Immature natural killer cell (primary cell): ENCODE results near the gene FAM53A. TPM values are rescaled to one million over a fixed set of nuclear protein-coding genes. Genes with fewer than 3 reads are reported as not detected.

Experiments
- DNase-seq, 3 donors: peaks; one replicate each; pipeline ENCODE4 v3.0.0; 2022; ENCODE audit warnings: mixed read lengths in 1 of 3
- H3K27ac Mint-ChIP-seq, 6 donors: one replicate each; pipeline ENCODE4 v1.8.0; 2020; ENCODE audit warnings: mixed read lengths in 6 of 6, mild to moderate bottlenecking in 5 of 6, inconsistent platforms in 4 of 6, moderate library complexity in 3 of 6
- H3K27me3 Mint-ChIP-seq, 3 donors: one replicate each; pipeline ENCODE4 v1.8.0; 2020 to 2021; ENCODE audit warnings: low read depth in 3 of 3, mild to moderate bottlenecking in 3 of 3, mixed read lengths in 3 of 3, moderate library complexity in 3 of 3, inconsistent platforms in 1 of 3
- H3K36me3 Mint-ChIP-seq, 3 donors: one replicate each; pipeline ENCODE4 v1.8.0; 2020; ENCODE audit warnings: mixed read lengths in 3 of 3, inconsistent platforms in 2 of 3, mild to moderate bottlenecking in 2 of 3
- H3K4me1 Mint-ChIP-seq, 2 donors: one replicate each; pipeline ENCODE4 v1.8.0; 2020; ENCODE audit warnings: inconsistent platforms in 2 of 2, mild to moderate bottlenecking in 2 of 2, mixed read lengths in 2 of 2, moderate library complexity in 1 of 2
- H3K4me3 Mint-ChIP-seq, 5 donors: one replicate each; pipeline ENCODE4 v1.8.0; 2020; ENCODE audit warnings: mild to moderate bottlenecking in 5 of 5, mixed read lengths in 5 of 5, inconsistent platforms in 3 of 5, moderate library complexity in 3 of 5
- H3K9me3 Mint-ChIP-seq, 6 donors: one replicate each; pipeline ENCODE4 v1.8.0; 2020; ENCODE audit warnings: mild to moderate bottlenecking in 6 of 6, mixed read lengths in 6 of 6, inconsistent platforms in 4 of 6, moderate library complexity in 3 of 6
- polyA plus RNA-seq, 3 donors: library from polyadenylated mRNA; unstranded; fragments of 300-500 nt; fragmentation: Illumina TruSeq; gene quantifications; one replicate each; pipeline ENCODE4 v1.2.3, GENCODE V29; 2021

FAM53A gene
- polyA plus RNA-seq, 3 donors from 2014 or later = 0.38 to 2.6 (median 0.83) TPM

- no peak for DNase-seq
These were observed 28.0 kb downstream of the FAM53A start for GRCh38 chr4:1656132-1656531.

GRCh38 chr4:1655676-1656075 is 28.4 kb downstream of the FAM53A start:
- Mint-ChIP-seq H3K4me1 (no peaks in the 10 kb centered on the region), H3K27me3 (peaks cover 0 to 2% (median 1%) of the 10 kb centered on the region in 3 donors), H3K27ac (no peak overlapping the region), H3K4me3 (no peak overlapping the region), H3K36me3 (no peaks in the 10 kb centered on the region), H3K9me3 (no peaks in the 10 kb centered on the region)
- DNase-seq = no peak

More at GRCh38 chr4:1656132-1656531, 28.0 kb downstream of the FAM53A start:
- H3K27ac Mint-ChIP-seq = peak overlapping the region in 1 of 6 donors; percentile 76
- no peaks in the 10 kb centered on the region for H3K9me3 Mint-ChIP-seq
- H3K4me1 Mint-ChIP-seq = no peaks in the 10 kb centered on the region
- no peaks in the 10 kb centered on the region for H3K36me3 Mint-ChIP-seq
- no peak overlapping the region for H3K4me3 Mint-ChIP-seq
- peaks cover 0 to 2% (median 1%) of the 10 kb centered on the region in 3 donors for H3K27me3 Mint-ChIP-seq

GRCh38 chr4:1655081-1655480 is 29.0 kb downstream of the FAM53A start:
- Mint-ChIP-seq H3K4me1 (no peaks in the 10 kb centered on the region), H3K36me3 (no peaks in the 10 kb centered on the region), H3K9me3 (no peaks in the 10 kb centered on the region), H3K27me3 (peaks cover 0 to 2% (median 1%) of the 10 kb centered on the region in 3 donors), H3K4me3 (no peak overlapping the region), H3K27ac (no peak overlapping the region)
- DNase-seq = no peak

- DNase-seq = no peak
These were observed 29.7 kb downstream of the FAM53A start for GRCh38 chr4:1654216-1654955.

GRCh38 chr4:1653776-1654175 is 30.3 kb downstream of the FAM53A start:
- H3K4me1 Mint-ChIP-seq = no peaks in the 10 kb centered on the region
- DNase-seq = no peak
- H3K27ac Mint-ChIP-seq = no peak overlapping the region
- no peaks in the 10 kb centered on the region for H3K9me3 Mint-ChIP-seq
- no peak overlapping the region for H3K4me3 Mint-ChIP-seq
- no peaks in the 10 kb centered on the region for H3K36me3 Mint-ChIP-seq
- H3K27me3 Mint-ChIP-seq = peaks cover 0 to 2% (median 1%) of the 10 kb centered on the region in 3 donors

More at GRCh38 chr4:1654216-1654955, 29.7 kb downstream of the FAM53A start:
- no peak overlapping the region for H3K27ac Mint-ChIP-seq
- no peak overlapping the region for H3K4me3 Mint-ChIP-seq
- H3K4me1 Mint-ChIP-seq = no peaks in the 10 kb centered on the region
- H3K27me3 Mint-ChIP-seq = peaks cover 0 to 2% (median 1%) of the 10 kb centered on the region in 3 donors
- H3K9me3 Mint-ChIP-seq = no peaks in the 10 kb centered on the region
- H3K36me3 Mint-ChIP-seq = no peaks in the 10 kb centered on the region

GRCh38 chr4:1652088-1652487 is 32.0 kb downstream of the FAM53A start:
- Mint-ChIP-seq H3K9me3 (no peaks in the 10 kb centered on the region), H3K4me3 (no peak overlapping the region), H3K36me3 (no peaks in the 10 kb centered on the region)

GRCh38 chr4:1651609-1652008 is 32.5 kb downstream of the FAM53A start:
- Mint-ChIP-seq H3K27ac (no peak overlapping the region), H3K9me3 (no peaks in the 10 kb centered on the region), H3K36me3 (no peaks in the 10 kb centered on the region), H3K4me1 (peaks cover 0 to 1% of the 10 kb centered on the region in 2 donors), H3K4me3 (no peak overlapping the region), H3K27me3 (peaks cover 0 to 2% (median 1%) of the 10 kb centered on the region in 3 donors)
- DNase-seq = no peak

More at GRCh38 chr4:1652088-1652487, 32.0 kb downstream of the FAM53A start:
- Mint-ChIP-seq H3K4me1 (peaks cover 0 to 1% of the 10 kb centered on the region in 2 donors), H3K27me3 (peaks cover 0 to 2% (median 1%) of the 10 kb centered on the region in 3 donors), H3K27ac (no peak overlapping the region)
- no peak for DNase-seq

GRCh38 chr4:1648962-1649361 is 35.2 kb downstream of the FAM53A start:
- DNase-seq = no peak
- peak overlapping the region in 1 of 6 donors; percentile 64 for H3K27ac Mint-ChIP-seq
- H3K9me3 Mint-ChIP-seq = no peaks in the 10 kb centered on the region
- peaks cover 0 to 1% (median under 1%) of the 10 kb centered on the region in 3 donors for H3K27me3 Mint-ChIP-seq
- H3K36me3 Mint-ChIP-seq = no peaks in the 10 kb centered on the region
- H3K4me3 Mint-ChIP-seq = no peak overlapping the region
- peaks cover 0 to 1% of the 10 kb centered on the region in 2 donors for H3K4me1 Mint-ChIP-seq

GRCh38 chr4:1647432-1647831 is 36.7 kb downstream of the FAM53A start:
- Mint-ChIP-seq H3K4me1 (peaks cover 0 to 1% of the 10 kb centered on the region in 2 donors), H3K4me3 (no peak overlapping the region), H3K36me3 (no peaks in the 10 kb centered on the region), H3K27me3 (peaks cover 0 to 1% (median 0%) of the 10 kb centered on the region in 3 donors), H3K9me3 (no peaks in the 10 kb centered on the region), H3K27ac (peak overlapping the region in 1 of 6 donors; percentile 35)
- no peak for DNase-seq

GRCh38 chr4:1646690-1647089 is 37.4 kb downstream of the FAM53A start:
- DNase-seq = no peak
- Mint-ChIP-seq H3K4me1 (peaks cover 0 to 1% of the 10 kb centered on the region in 2 donors), H3K27ac (no peak overlapping the region), H3K27me3 (peaks cover 0 to 1% (median 0%) of the 10 kb centered on the region in 3 donors), H3K9me3 (no peaks in the 10 kb centered on the region), H3K4me3 (no peak overlapping the region), H3K36me3 (no peaks in the 10 kb centered on the region)

- H3K36me3 Mint-ChIP-seq = no peaks in the 10 kb centered on the region
- H3K27me3 Mint-ChIP-seq = no peaks in the 10 kb centered on the region
- no peak overlapping the region for H3K27ac Mint-ChIP-seq
- peaks cover 0 to 1% of the 10 kb centered on the region in 2 donors for H3K4me1 Mint-ChIP-seq
- DNase-seq = no peak
- no peak overlapping the region for H3K4me3 Mint-ChIP-seq
- H3K9me3 Mint-ChIP-seq = no peaks in the 10 kb centered on the region
These were observed 39.0 kb downstream of the FAM53A start for GRCh38 chr4:1644891-1645657.

GRCh38 chr4:1643971-1644735 is 40.0 kb downstream of the FAM53A start:
- Mint-ChIP-seq H3K9me3 (no peaks in the 10 kb centered on the region), H3K27me3 (no peaks in the 10 kb centered on the region), H3K36me3 (no peaks in the 10 kb centered on the region), H3K4me3 (no peak overlapping the region), H3K4me1 (peaks cover 0 to 1% of the 10 kb centered on the region in 2 donors), H3K27ac (no peak overlapping the region)
- no peak for DNase-seq

- Mint-ChIP-seq H3K36me3 (no peaks in the 10 kb centered on the region), H3K9me3 (no peaks in the 10 kb centered on the region), H3K27ac (no peak overlapping the region), H3K4me3 (no peak overlapping the region), H3K4me1 (no peaks in the 10 kb centered on the region), H3K27me3 (no peaks in the 10 kb centered on the region)
- DNase-seq = no peak
These were observed 41.7 kb downstream of the FAM53A start for GRCh38 chr4:1642196-1642951.
